NCI-H345 treated with DMSO at 0.1 percent for 48 hours (cell line): ENCODE results near the gene NUBP1.

Source experiments
- DNase-seq: peaks from one replicate; lab custom pipeline; 2025; ENCODE audit not compliant: unreplicated experiment; lab: John Stamatoyannopoulos, UW

NUBP1 gene

DNA sequence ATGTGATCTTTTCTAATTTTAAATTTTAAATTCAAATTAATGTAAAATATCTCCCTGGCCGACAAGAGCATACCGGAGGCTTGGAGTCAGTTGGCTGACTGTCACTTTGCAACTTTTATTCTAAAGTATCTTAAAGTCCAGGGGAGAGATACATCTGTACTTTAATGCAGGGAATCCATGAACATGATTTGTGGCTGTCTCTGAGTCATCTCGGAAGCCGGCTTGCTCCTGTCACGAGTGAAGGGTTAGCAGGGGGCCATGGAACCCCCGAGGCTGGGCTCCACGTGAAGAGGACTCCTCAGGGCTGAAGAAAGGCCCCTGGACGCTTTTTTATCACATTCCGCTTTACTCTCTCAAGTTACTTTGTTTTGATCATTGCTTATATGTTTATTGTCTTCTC lies 61.7 kb downstream of the NUBP1 start:
- DNase-seq: no peak

DNA sequence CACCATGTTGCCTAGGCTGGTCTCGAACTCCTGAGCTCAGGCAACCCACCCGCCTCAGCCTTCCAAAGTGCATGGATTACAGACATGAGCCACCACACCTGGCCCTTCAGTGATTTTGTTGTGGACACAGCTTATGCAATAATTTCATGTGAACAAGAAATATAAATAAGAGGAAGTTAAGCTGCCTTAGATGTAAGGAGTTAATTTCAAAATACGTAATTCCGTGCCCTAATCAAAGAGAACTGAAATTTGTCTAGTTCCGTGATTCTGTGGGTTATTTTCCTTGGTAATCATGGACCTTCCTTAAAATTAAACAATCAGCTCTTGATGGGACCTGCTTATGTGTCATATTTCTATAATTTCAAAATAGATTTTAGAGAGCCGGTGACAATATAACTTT lies 63.1 kb downstream of the NUBP1 start:
- no peak for DNase-seq

DNA sequence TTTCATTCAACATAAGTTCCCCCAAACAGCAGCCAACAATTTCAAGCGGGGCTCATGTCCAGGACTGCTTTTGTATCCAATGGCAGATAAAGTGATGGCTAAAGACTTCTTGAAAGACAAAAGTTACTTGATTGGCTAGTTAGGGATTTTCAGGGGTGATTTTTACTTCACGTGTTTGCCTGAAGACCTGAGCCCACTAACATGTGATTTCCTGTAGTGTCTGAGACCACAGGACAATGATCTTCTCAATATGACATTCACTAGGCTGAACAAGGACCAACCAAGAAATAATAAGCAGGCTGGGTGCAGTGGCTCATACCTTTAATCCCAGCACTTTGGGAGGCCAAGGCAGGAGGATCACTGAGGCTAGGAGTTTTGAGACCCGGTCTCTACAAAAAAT lies 64.6 kb downstream of the NUBP1 start:
- no peak for DNase-seq

DNA sequence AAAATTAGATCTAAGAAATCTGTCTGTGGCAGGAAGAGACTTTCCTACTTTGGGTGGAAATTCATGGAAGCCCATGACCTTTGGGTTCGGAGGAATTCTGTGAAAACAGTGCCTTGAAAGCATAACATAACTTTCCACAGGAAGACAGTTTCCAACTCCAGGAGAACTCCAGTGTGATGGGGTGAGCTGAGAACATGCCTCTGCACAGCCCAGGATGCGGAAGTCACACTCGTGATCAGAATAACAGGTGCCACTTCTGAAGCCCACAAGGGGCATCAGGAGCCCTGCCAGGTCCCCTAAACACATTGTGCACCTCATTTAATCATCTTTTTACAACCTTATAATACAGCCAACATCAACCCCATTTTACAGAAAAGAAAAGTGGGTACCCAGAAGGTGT lies 65.2 kb downstream of the NUBP1 start:
- DNase-seq: no peak

DNA sequence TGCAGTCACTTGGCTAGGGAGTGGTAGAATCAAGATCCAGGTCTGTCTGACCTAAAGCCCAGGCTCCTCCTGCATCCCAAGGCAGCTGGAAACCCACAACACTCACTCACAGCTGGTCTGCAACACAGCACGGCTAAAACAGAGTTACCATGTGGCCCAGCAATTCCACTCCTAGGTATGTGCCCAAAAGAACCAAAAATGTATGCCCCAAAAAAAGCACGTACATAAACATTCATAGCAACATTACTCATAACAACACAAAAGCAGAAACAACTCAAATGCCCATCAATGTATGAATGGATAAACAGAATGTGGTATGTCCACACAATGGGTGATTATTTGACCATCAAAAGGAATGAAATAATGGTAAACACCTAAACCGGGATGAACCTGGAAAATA lies 66.1 kb downstream of the NUBP1 start:
- DNase-seq: no peak

DNA sequence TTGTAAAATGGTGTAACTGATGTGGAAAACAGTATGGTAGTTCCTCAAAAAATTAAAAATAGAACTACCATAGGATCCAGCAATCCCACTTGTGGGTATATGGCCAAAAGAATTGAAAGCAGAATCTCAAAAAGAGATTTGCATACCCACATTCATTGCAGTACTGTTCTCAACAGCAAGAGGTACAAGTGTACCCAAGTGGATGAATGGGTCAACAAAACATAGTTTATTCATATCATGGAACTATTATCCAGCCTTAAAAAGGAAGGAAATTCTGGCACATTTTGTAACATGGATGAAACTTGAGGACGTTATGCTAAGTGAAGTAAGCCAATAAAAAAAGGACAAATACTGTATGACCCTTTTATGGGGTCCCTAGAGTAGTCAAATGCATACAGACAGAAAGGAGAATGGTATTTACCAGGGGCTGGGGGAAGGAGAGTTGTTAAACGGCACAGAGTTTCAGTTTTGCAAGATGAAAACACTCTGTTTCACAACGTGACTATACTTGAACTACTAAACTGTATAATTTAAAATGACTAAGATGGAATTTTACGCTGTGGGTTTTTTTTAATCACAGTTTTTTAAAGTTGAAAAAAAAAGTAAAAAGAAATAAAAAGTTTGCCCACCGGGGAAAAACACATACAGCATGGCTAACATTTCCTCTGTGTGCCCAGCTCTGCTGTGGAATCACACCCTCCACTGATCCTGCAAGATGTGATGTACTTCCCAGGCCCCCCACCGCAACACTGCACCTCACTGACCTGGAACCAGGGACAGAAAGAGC lies 68.9 kb downstream of the NUBP1 start:
- no peak for DNase-seq

DNA sequence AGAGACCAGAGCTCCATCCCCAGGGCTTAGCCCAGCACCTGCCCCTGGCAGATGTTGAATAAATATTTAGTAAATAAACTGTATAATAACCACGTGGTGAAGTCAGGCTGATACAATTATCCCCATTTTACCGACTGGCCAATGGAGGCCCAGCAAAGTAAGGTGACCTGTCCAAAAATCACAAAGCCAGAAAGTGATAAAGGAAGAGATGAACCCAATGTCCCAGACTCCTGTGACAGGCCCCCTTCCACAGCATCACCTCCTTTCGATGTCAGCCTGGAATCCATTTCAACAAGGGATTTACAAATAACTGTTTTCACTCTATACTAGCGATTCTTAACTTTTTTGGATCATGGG lies 69.4 kb downstream of the NUBP1 start:
- no peak for DNase-seq

DNA sequence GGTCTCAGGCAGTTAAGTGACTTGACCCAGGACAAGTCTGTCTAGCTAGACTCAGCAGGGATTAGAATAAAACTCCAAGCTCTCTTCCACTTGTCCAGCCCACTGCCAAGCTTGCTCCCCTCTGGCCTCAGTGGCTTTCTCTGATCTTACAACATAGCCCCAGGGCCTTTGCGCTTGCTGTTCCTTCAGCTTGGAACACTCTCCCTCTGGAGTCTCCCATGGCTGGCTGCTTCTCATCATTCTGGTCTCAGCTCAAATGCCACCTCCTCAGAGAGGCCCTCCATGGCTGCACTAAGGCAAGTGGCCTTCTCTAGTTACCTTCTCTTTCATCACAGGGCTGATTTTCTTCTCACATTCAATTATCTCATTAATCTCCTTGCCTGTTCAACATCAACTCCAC lies 73.9 kb downstream of the NUBP1 start:
- DNase-seq: no peak

DNA sequence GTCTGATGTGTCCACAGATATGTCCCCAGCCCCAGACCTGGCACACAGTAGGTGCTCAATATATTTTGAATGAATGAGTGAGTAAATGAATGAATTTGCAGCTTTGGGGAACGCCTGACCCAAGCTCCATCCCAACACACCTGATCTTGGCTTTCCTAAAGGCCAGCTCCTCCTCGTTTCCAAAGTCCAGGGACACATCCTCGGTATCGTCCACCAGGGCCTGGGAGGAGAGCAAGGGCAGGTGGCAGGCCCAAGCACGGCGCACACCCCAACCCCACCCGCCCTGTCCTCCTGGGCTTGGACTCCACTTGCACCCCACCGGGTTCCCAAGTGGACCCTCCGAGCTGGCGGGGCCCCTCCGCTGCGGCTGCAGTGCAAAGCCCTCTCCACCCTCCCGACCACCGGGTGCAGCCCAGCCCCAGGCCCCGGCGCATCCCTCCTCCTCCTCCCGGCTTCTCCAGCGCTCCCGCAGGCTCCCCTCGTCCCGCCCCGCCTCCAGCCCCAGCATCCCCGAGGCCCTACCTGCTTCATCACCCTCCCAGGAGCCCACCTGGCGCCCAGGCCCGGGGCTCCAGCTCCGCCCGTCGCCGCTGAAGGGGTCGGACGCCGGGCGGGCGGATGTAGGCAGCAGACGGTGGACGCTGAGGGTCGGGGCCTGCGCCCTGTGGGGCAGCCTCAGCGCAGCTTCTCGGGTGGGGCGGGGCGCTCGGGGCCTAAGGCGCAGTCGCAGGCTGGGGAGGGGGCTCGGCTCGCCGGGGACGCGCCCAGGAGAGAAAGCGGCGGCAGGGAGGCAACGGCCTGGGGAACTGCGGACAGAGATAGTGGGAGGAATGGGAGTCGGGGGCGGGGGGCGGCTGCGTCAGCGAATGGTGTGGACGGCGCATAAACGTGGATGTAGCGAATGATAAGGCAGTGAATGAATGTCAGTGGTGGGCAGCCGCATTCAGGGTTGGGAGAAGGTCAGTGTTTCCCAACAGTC lies 74.6 kb downstream of the NUBP1 start, which contains the start of gene TVP23A:
Gene TVP23A, minus strand, starts transcription at position 832 of the 979 bp plus-strand sequence. Its CDS starts 301 bp downstream, at position 531.
- DNase-seq: no peak
